Right lobe of liver (tissue), 6 donors: Measurements from ENCODE around the gene FOXP2. TPM values are rescaled to one million over a fixed set of nuclear protein-coding genes. Genes with fewer than 3 reads are reported as not detected.

ENCODE experiments used
- ATAC-seq, 4 donors: fragments of 200-7000 bp; cut with Tn5 transposase; one replicate each; pipeline ENCODE4 v1.9.1; 2020; ENCODE audit warnings: mild to moderate bottlenecking in 4 of 4, moderate library complexity in 4 of 4
- DNase-seq, 3 donors: peaks; one replicate each; pipeline ENCODE4 v3.0.0-alpha.2; 2020
- H3K27ac ChIP-seq, 3 donors: fragments of 200-600 bp; one replicate each; pipeline ENCODE4 v1.8.0; 2022
- H3K27me3 ChIP-seq, 2 donors: fragments of 200-600 bp; one replicate each; pipeline ENCODE4 v1.8.0; 2022
- H3K36me3 ChIP-seq, 4 donors: fragments of 200-600 bp; sonication (generic) in 1 of 4; one replicate each; pipeline versions ENCODE4 v1.5.1 to v1.8.0; 2017 to 2022; ENCODE audit warnings: control low read depth in 1 of 4
- H3K4me1 ChIP-seq, 4 donors: fragments of 200-600 bp; sonication (generic) in 1 of 4; one replicate each; pipeline versions ENCODE4 v1.5.1 to v1.8.0; 2017 to 2022; ENCODE audit warnings: control low read depth in 1 of 4
- H3K4me3 ChIP-seq, 3 donors: fragments of 200-600 bp; one replicate each; pipeline ENCODE4 v1.8.0; 2022
- H3K9me3 ChIP-seq, 4 donors: fragments of 200-600 bp; sonication (generic) in 1 of 4; one replicate each; pipeline versions ENCODE4 v1.5.1 to v1.8.0; 2017 to 2022; ENCODE audit warnings: control low read depth in 1 of 4
- POLR2A ChIP-seq: fragments of 450-650 bp; IDR thresholded peaks from one replicate; pipeline ENCODE4 v1.6.1; 2017; ENCODE audit warnings: antibody characterized with exemption, mild to moderate bottlenecking
- WGBS: methylation state at CpG from one replicate; pipeline ENCODE4 v1.1.6; 2018; ENCODE audit warnings: low coverage, low lambda C conversion rate; ENCODE audit not compliant: insufficient coverage; ENCODE audit errors: missing lambda C conversion rate; 5-methylcytosine and 5-hydroxymethylcytosine counted together
- intact Hi-C, 2 donors: fragments of 100-400 bp; cut with DNase I; formaldehyde crosslinking; loops; one replicate each; pipeline versions ENCODE4 v1.11.2 to v1.14.1; 2022
- microRNA-seq, 2 donors: library from miRNA; unstranded; fragments of <30 nt; microRNA quantifications; one replicate each; pipeline ENCODE4, GENCODE V29; 2019 to 2020
- small RNA-seq, 2 experiments: library from RNA; depleted of rRNA; stranded (forward); fragments of <200 nt; gene quantifications; one replicate each; pipeline ENCODE3, GENCODE V24; 2016
- total RNA-seq, 6 experiments: library from RNA; depleted of rRNA in 2 of 6; stranded (reverse); fragments of >200 nt in 2 of 6; fragmentation: NEBNext Ultra II Directional in 3 of 6; extraction: Animal tissue kit (Norgen Biotek cat#: 25700) in 3 of 6; gene quantifications; one replicate each; pipeline versions ENCODE4 v1.1.0 to v1.2.4, GENCODE V29; 2016 to 2023
- TF ChIP-seq, protein P1 (sequence below), 4 donors: fragments of 200-600 bp in 3 of 4; fragments of 450-650 bp in 1 of 4; IDR thresholded peaks; one replicate each; pipeline versions ENCODE4 v1.5.1 to v1.8.0; 2016 to 2022; ENCODE audit warnings: antibody characterized with exemption in 4 of 4, mild to moderate bottlenecking in 2 of 4
- donor health status: DM: no; HTN: yes; CAD: no.
- donor health status: DM: no; HTN: no; CAD: no.
- donor health status: DM: no; HTN: no; CAD: no.
- donor health status: DM: no; HTN: yes; CAD: no.
- donor health status: DM: no; HTN: yes; CAD: no.

The FOXP2 gene
- total RNA-seq, 6 experiments from 2014 or later = 2.9 to 8.3 (median 4.4) TPM

DNA sequence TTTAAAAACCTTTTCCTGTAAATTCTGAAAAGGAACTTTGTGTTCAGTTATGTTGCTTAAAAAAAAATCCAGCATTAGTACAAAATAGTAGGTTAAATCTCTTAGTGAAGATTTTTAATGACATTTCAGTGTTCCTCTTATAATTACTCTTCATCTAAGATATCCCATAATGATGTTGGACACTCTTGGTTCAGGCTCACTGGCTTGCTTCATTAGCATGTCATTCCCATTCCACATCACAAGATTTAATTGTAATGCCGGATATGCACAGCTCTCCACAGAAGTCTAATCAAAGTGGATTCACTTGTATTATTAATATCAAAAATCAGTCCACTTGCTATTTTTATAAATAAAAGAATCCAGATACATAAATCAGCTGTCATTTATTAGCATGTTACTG is 327.3 kb downstream of the FOXP2 start:
- no peak for TF ChIP-seq POLR2A
- TF ChIP-seq, protein P1, sequence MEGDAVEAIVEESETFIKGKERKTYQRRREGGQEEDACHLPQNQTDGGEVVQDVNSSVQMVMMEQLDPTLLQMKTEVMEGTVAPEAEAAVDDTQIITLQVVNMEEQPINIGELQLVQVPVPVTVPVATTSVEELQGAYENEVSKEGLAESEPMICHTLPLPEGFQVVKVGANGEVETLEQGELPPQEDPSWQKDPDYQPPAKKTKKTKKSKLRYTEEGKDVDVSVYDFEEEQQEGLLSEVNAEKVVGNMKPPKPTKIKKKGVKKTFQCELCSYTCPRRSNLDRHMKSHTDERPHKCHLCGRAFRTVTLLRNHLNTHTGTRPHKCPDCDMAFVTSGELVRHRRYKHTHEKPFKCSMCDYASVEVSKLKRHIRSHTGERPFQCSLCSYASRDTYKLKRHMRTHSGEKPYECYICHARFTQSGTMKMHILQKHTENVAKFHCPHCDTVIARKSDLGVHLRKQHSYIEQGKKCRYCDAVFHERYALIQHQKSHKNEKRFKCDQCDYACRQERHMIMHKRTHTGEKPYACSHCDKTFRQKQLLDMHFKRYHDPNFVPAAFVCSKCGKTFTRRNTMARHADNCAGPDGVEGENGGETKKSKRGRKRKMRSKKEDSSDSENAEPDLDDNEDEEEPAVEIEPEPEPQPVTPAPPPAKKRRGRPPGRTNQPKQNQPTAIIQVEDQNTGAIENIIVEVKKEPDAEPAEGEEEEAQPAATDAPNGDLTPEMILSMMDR (IDR thresholded peaks at IDR 0.05) = no peak
- H3K4me3 ChIP-seq = no peak overlapping the region
- 82% methylated on average over 1 of the region's 1 CpG for WGBS
- no peak for ATAC-seq
- H3K36me3 ChIP-seq = no peaks in the 10 kb centered on the region
- no peak overlapping the region for H3K27ac ChIP-seq
- H3K27me3 ChIP-seq = no peaks in the 10 kb centered on the region
- no peaks in the 10 kb centered on the region for H3K4me1 ChIP-seq
- no peak for DNase-seq
- intact Hi-C loops = no loop called here
- no peaks in the 10 kb centered on the region for H3K9me3 ChIP-seq

Small RNA genes within 50 kb of the gene (microRNA-seq; reads per million reads assigned to microRNA genes)
- gene MIR3666 = 0 reads per million in 2 donors

Small RNA genes within 50 kb of the gene (small RNA-seq; reads per million reads assigned to genes)
- 0 reads per million in 2 experiments for gene MIR3666
- gene RNA5SP238 = 0 reads per million in 2 experiments
